SK-N-SH treated with all-trans-retinoic acid at 6 μM for 48 hours (cell line): ENCODE measurements around the gene SP100.

ENCODE experiments used
- ATAC-seq: fragments of 200-7000 bp; cut with Tn5 transposase; 3 replicates; pipeline ENCODE4 v1.9.1; 2020; ENCODE audit warnings: mild to moderate bottlenecking, moderate library complexity
- ARNTL ChIP-seq: fragments of 450-650 bp; formaldehyde crosslinking; IDR thresholded peaks from 2 replicates; pipeline ENCODE4 v1.5.0; 2020; ENCODE audit warnings: low read depth, mild to moderate bottlenecking, moderate library complexity, borderline replicate concordance
- BACH2 ChIP-seq: fragments of 250-450 bp; sonication (Bioruptor Pico); IDR thresholded peaks from 2 replicates; pipeline ENCODE4 v1.9.0; 2021; ENCODE audit warnings: mild to moderate bottlenecking, borderline replicate concordance
- CREB5 ChIP-seq: fragments of 250-450 bp; sonication (Bioruptor Pico); IDR thresholded peaks from 2 replicates; pipeline ENCODE4 v1.5.1; 2020; ENCODE audit warnings: low read depth, mild to moderate bottlenecking, moderate library complexity
- CSRNP3 ChIP-seq: fragments of 250-450 bp; sonication (Bioruptor Pico); IDR thresholded peaks from 2 replicates; pipeline ENCODE4 v1.5.1; 2021; ENCODE audit warnings: mild to moderate bottlenecking, moderate library complexity
- ESRRG ChIP-seq: fragments of 250-450 bp; sonication (Bioruptor Pico); IDR thresholded peaks from 2 replicates; pipeline ENCODE4 v1.6.1; 2021; ENCODE audit warnings: mild to moderate bottlenecking
- ISL1 ChIP-seq: fragments of 250-450 bp; sonication (Bioruptor Pico); IDR thresholded peaks from 2 replicates; pipeline ENCODE4 v2.1.2; 2022; ENCODE audit warnings: mild to moderate bottlenecking, moderate library complexity
- OSR1 ChIP-seq: fragments of 250-450 bp; sonication (Bioruptor Pico); IDR thresholded peaks from 2 replicates; pipeline ENCODE4 v1.8.0; 2022; ENCODE audit warnings: moderate library complexity, mild to moderate bottlenecking, inconsistent platforms
- PATZ1 ChIP-seq: fragments of 250-450 bp; sonication (Bioruptor Pico); IDR thresholded peaks from 2 replicates; pipeline ENCODE4 v1.8.0; 2020; ENCODE audit warnings: mild to moderate bottlenecking, moderate library complexity, borderline replicate concordance
- PPARA ChIP-seq: fragments of 250-450 bp; sonication (Bioruptor Pico); IDR thresholded peaks from 2 replicates; pipeline ENCODE4 v1.5.0; 2020; ENCODE audit warnings: mild to moderate bottlenecking, borderline replicate concordance
- RARB ChIP-seq: fragments of 250-450 bp; sonication (Bioruptor Pico); IDR thresholded peaks from 2 replicates; pipeline ENCODE4 v1.8.0; 2021; ENCODE audit warnings: mild to moderate bottlenecking, moderate library complexity
- SNAI2 ChIP-seq: fragments of 250-450 bp; sonication (Bioruptor Pico); IDR thresholded peaks from 2 replicates; pipeline ENCODE4 v1.5.0; 2020; ENCODE audit warnings: mild to moderate bottlenecking, moderate library complexity
- TCF4 ChIP-seq: fragments of 250-450 bp; sonication (Bioruptor Pico); IDR thresholded peaks from 2 replicates; pipeline ENCODE4 v1.8.0; 2021; ENCODE audit warnings: mild to moderate bottlenecking, moderate library complexity, borderline replicate concordance
- ZC3H10 ChIP-seq: fragments of 250-450 bp; sonication (Bioruptor Pico); IDR thresholded peaks from 2 replicates; pipeline ENCODE4 v1.5.1; 2021; ENCODE audit warnings: mild to moderate bottlenecking, moderate library complexity
- ZFP30 ChIP-seq: fragments of 450-650 bp; formaldehyde crosslinking; IDR thresholded peaks from 2 replicates; pipeline ENCODE4 v1.5.0; 2022; ENCODE audit warnings: mild to moderate bottlenecking, moderate library complexity
- ZNF565 ChIP-seq: fragments of 450-650 bp; formaldehyde crosslinking; conservative IDR thresholded peaks from 2 replicates; pipeline ENCODE4 v1.5.0; 2020; ENCODE audit warnings: low read depth, mild to moderate bottlenecking, moderate library complexity
- ZNF70 ChIP-seq: fragments of 450-650 bp; formaldehyde crosslinking; IDR thresholded peaks from 2 replicates; pipeline ENCODE4 v1.5.0; 2020; ENCODE audit warnings: mild to moderate bottlenecking, moderate library complexity
- ZNF8 ChIP-seq: fragments of 450-650 bp; formaldehyde crosslinking; IDR thresholded peaks from 2 replicates; pipeline ENCODE4 v1.5.0; 2020; ENCODE audit warnings: mild to moderate bottlenecking, moderate library complexity
- TF ChIP-seq, protein P1 (sequence below): fragments of 250-450 bp; sonication (Bioruptor Pico); IDR thresholded peaks from 2 replicates; pipeline ENCODE4 v1.8.0; 2021; ENCODE audit warnings: low read depth, mild to moderate bottlenecking, moderate library complexity, borderline replicate concordance
- TF ChIP-seq, protein P2 (sequence below): fragments of 250-450 bp; sonication (Bioruptor Pico); IDR thresholded peaks from 2 replicates; pipeline ENCODE4 v1.5.0; 2020; ENCODE audit warnings: mild to moderate bottlenecking, moderate library complexity

Gene SP100

GRCh38 chr2:230569298-230569697 is 153.3 kb downstream of the SP100 start:
- no peak for ATAC-seq
- no peak for TF ChIP-seq ZNF565 (CRISPR knock-in tag)
- no peak for TF ChIP-seq ZNF70 (CRISPR knock-in tag)
- no peak for TF ChIP-seq BACH2 (CRISPR knock-in tag)
- TF ChIP-seq TCF4 (CRISPR knock-in tag): no peak
- no peak for TF ChIP-seq ISL1 (CRISPR knock-in tag)
- no peak for TF ChIP-seq SNAI2 (CRISPR knock-in tag)
- TF ChIP-seq PATZ1 (CRISPR knock-in tag): no peak
- TF ChIP-seq OSR1 (CRISPR knock-in tag): no peak

- TF ChIP-seq ARNTL (CRISPR knock-in tag): no peak
- no peak for TF ChIP-seq PATZ1 (CRISPR knock-in tag)
- no peak for TF ChIP-seq CREB5
- no peak for TF ChIP-seq BACH2 (CRISPR knock-in tag)
- TF ChIP-seq ESRRG: no peak
- no peak for TF ChIP-seq ZC3H10 (CRISPR knock-in tag)
- TF ChIP-seq CSRNP3 (CRISPR knock-in tag): no peak
- no peak for TF ChIP-seq ZNF565 (CRISPR knock-in tag)
- no peak for TF ChIP-seq OSR1 (CRISPR knock-in tag)
- no peak for TF ChIP-seq SNAI2 (CRISPR knock-in tag)
- no peak for TF ChIP-seq ZNF8 (CRISPR knock-in tag)
- TF ChIP-seq RARB: no peak
- TF ChIP-seq PPARA (CRISPR knock-in tag): no peak
- TF ChIP-seq, protein P1, sequence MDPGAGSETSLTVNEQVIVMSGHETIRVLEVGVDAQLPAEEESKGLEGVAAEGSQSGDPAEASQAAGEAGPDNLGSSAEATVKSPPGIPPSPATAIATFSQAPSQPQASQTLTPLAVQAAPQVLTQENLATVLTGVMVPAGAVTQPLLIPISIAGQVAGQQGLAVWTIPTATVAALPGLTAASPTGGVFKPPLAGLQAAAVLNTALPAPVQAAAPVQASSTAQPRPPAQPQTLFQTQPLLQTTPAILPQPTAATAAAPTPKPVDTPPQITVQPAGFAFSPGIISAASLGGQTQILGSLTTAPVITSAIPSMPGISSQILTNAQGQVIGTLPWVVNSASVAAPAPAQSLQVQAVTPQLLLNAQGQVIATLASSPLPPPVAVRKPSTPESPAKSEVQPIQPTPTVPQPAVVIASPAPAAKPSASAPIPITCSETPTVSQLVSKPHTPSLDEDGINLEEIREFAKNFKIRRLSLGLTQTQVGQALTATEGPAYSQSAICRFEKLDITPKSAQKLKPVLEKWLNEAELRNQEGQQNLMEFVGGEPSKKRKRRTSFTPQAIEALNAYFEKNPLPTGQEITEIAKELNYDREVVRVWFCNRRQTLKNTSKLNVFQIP: no peak
- TF ChIP-seq ISL1 (CRISPR knock-in tag): no peak
- no peak for ATAC-seq
Observed at GRCh38 chr2:230570987-230571386, 155.0 kb downstream of the SP100 start.

DNA sequence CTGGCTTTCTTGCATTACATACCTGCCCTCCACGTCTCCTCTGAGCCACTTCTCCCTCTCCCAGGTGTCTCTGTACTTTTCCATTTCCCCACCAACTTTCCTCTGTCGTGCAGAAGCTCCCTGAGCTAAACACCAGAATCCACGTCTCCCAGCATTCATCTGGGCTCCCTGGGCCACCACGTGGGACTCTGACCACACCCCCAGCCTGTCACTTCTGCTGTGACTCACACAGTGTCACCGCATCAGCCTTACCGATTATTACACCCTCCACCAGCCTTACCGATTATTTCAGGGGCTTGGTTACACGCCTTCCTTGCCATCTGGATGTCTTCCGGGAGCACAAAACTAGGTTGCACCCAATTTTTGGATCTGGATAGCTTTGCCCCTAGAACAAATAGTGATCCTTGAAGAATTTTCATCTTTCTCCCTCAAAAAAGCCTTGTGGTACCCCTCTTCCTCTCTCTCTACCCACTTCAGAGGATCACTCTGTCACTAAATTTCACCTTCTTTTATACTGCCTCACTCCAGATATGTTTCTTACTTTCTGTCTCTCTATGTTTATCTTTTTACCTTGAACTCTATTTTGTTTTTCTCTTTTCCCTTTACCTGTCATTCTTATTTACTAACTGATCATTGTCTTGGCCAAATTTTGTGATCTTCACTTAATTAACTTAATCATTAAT is 159.8 kb downstream of the SP100 start:
- no peak for TF ChIP-seq CREB5
- no peak for TF ChIP-seq CSRNP3 (CRISPR knock-in tag)
- no peak for TF ChIP-seq ISL1 (CRISPR knock-in tag)
- TF ChIP-seq BACH2 (CRISPR knock-in tag): no peak
- no peak for TF ChIP-seq ZFP30
- no peak for TF ChIP-seq ZNF565 (CRISPR knock-in tag)
- TF ChIP-seq ZNF70 (CRISPR knock-in tag): no peak
- TF ChIP-seq OSR1 (CRISPR knock-in tag): no peak
- TF ChIP-seq PATZ1 (CRISPR knock-in tag): no peak
- TF ChIP-seq RARB: no peak
- TF ChIP-seq, protein P2, sequence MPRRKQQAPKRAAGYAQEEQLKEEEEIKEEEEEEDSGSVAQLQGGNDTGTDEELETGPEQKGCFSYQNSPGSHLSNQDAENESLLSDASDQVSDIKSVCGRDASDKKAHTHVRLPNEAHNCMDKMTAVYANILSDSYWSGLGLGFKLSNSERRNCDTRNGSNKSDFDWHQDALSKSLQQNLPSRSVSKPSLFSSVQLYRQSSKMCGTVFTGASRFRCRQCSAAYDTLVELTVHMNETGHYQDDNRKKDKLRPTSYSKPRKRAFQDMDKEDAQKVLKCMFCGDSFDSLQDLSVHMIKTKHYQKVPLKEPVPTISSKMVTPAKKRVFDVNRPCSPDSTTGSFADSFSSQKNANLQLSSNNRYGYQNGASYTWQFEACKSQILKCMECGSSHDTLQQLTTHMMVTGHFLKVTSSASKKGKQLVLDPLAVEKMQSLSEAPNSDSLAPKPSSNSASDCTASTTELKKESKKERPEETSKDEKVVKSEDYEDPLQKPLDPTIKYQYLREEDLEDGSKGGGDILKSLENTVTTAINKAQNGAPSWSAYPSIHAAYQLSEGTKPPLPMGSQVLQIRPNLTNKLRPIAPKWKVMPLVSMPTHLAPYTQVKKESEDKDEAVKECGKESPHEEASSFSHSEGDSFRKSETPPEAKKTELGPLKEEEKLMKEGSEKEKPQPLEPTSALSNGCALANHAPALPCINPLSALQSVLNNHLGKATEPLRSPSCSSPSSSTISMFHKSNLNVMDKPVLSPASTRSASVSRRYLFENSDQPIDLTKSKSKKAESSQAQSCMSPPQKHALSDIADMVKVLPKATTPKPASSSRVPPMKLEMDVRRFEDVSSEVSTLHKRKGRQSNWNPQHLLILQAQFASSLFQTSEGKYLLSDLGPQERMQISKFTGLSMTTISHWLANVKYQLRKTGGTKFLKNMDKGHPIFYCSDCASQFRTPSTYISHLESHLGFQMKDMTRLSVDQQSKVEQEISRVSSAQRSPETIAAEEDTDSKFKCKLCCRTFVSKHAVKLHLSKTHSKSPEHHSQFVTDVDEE (CRISPR knock-in tag): no peak
- ATAC-seq: peak; percentile 71
